GM12874 (cell line): ENCODE results near the gene NFATC4.
A peak's percentile ranks its signal among the peaks of the same experiment; 100 is the strongest.

Source experiments
- CTCF ChIP-seq: IDR thresholded peaks from 2 replicates; pipeline ENCODE4 v1.5.1; 2011; ENCODE audit warnings: low read depth, mild to moderate bottlenecking, control low read depth, low read length, moderate library complexity; ENCODE audit not compliant: insufficient read depth

NFATC4 gene

GRCh38 chr14:24411443-24412389 is 43.7 kb downstream of the NFATC4 start:
- TF ChIP-seq CTCF, result peak; percentile 77

GRCh38 chr14:24414077-24414476 is 46.1 kb downstream of the NFATC4 start:
- TF ChIP-seq CTCF, result no peak

GRCh38 chr14:24414732-24415420 is 46.9 kb downstream of the NFATC4 start:
- TF ChIP-seq CTCF, result no peak

GRCh38 chr14:24415421-24416253 is 47.7 kb downstream of the NFATC4 start:
- TF ChIP-seq CTCF, result no peak

GRCh38 chr14:24416254-24416931 is 48.4 kb downstream of the NFATC4 start:
- no peak for TF ChIP-seq CTCF

GRCh38 chr14:24416932-24417619 is 49.1 kb downstream of the NFATC4 start:
- TF ChIP-seq CTCF, result no peak
